Stimulated activated CD8-positive, alpha-beta memory T cell treated with anti-CD3 and anti-CD28 coated beads, Interleukin-4, amount 100 ng/mL, for 24 hours (primary cell): Measurements from ENCODE around the gene IGFBP5.

Source experiments
- DNase-seq: peaks from one replicate; pipeline ENCODE4 v3.0.0-alpha.2; 2020; ENCODE audit warnings: low read depth

IGFBP5 gene

GRCh38 chr2:216643986-216644659, 51.2 kb downstream of the IGFBP5 start:
- no peak for DNase-seq

GRCh38 chr2:216637472-216637871, 57.9 kb downstream of the IGFBP5 start:
- DNase-seq: no peak

DNA sequence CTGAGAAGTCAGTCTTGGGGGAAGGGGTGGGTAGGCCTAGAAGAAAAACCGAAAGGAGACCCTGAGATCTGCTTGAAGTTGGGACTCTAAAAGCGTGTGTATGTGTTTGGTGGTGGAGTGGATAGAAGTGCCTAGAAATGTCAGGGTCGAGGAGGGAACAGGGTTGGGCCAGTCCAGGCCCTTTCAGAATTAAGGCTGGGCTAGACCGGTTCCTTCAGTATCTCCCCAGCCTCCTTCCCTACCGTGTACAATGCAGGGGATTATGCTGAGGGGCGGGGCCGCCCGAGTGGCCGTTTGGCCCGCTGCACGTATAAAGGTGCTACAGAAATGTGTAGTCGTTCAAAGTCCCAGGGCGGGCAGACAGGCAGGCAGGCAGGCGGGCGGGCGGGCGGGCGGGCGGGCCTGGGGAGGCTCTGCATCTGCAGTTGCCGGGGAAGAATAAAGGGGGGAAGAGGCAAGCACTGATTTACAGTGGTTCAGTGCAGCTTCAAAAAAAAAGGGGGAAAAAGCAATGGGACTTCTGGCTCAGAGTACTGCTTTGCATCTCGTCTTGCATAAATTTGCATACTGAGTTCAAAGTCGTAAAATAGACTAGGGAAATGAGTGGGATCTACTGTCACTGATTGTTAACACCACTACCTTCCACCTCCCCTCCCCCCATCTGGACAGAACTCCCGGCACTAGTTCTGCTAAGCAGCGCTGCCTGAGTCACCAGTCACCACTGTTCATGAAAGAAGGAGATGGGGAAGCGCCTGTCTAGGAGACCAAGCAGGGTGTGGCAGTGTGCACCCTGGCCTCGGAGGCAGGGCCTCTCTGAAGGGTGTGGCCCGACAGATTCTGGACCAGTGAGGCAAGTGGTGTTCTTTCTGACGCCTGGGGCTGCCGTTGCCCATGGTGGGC, 58.5 kb downstream of the IGFBP5 start:
- DNase-seq: no peak

DNA sequence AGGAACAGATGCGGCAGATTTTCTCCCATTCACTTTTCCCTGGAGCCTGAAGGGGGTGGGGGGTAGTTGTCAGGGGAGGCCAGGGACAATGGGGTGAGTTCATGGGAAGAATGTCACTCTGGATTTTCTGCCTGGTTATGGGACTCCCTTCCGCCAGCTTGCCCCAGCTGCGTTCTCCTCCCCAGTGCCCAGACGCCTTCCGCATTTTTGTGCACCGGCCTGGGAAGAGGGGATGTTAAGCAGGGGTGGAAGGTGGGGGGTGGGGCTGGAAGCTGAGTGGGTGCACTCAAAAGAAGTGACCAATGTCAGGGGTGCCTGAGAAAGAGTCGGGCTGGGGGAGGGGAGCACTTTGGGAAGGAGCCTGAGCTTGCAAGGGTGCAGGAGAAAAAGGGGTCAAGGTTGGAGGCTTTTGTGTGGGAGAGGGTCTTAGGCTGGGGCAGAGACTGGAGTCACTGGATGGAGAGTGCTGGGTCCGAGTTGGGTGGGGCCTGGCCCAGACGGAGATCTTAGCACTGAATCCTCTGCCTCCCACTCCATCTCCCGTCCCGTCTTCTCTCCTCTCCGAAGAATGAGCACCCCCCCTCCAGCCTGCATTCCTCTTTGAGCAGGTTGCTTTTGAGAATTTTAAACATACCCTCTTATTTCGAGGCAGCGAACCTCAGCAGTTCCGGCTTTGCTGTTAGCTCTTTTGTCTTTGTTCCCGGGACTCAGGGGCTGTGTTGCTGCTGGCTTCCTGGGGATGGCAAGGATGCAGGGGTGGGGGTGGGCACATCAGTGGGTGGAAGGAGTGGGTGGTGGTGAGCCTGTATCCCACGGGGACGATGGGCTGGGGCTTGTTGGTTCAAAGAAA, 59.4 kb downstream of the IGFBP5 start:
- DNase-seq: no peak

GRCh38 chr2:216635171-216635570, 60.2 kb downstream of the IGFBP5 start:
- no peak for DNase-seq

DNA sequence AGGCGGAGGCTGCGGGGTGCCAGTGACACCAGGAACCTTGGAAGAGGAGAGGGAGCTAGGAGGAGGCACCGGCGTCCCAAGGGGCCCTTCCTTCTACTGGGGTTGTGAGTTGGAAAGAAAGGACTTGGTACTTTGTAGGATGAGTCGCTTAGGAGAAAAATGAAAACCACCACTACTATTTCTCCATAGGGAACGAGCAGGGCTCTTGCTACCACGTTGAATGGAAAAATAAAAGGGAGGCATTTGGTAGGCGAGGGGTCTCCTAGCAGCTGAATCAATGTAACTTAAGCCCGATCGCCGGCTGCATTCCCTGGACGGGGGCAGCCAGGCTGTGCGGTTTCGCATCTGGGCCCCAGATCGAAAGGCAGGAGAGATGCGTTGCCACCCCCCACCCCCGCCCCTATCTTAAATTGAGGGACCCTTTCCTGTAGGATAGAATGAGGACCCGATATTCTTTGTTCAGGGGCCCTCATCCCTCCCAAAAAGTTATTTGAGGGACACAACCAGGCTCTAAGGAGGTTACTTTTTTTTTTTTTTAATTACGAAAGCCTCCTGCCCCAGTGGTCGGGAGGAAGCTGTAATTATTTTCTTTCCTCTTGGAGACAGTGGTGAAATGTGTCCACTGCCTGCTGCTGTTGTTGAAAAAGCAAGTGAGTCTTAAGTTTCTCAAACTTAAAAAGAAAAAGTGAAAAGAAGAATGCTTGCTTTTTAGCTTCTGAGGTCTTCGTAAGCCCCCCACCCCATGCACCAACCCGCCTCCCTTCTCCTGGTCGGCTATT, 60.8 kb downstream of the IGFBP5 start:
- no peak for DNase-seq

DNA sequence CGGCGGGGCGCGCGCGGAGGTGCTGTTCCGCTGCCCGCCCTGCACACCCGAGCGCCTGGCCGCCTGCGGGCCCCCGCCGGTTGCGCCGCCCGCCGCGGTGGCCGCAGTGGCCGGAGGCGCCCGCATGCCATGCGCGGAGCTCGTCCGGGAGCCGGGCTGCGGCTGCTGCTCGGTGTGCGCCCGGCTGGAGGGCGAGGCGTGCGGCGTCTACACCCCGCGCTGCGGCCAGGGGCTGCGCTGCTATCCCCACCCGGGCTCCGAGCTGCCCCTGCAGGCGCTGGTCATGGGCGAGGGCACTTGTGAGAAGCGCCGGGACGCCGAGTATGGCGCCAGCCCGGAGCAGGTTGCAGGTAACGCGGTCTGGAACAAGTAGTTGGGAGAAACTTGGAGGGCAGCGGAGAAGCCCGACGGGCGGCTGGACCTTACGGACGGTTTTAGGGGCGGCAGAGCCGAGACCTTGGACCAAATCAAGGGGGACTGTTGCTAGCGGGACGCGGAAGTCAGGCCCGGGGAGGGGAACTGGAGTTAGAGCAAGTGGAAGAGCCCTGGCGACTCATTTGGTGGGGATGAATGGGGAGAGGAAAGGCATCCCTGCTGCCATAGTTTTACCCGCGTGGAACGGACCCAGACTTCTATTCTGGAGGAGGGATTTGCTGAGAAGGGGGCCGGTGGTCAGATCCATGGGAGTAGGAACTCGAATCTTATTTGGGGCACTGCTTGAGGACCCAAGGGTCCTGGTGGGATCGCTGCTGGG, 61.6 kb downstream of the IGFBP5 start:
- no peak for DNase-seq

DNA sequence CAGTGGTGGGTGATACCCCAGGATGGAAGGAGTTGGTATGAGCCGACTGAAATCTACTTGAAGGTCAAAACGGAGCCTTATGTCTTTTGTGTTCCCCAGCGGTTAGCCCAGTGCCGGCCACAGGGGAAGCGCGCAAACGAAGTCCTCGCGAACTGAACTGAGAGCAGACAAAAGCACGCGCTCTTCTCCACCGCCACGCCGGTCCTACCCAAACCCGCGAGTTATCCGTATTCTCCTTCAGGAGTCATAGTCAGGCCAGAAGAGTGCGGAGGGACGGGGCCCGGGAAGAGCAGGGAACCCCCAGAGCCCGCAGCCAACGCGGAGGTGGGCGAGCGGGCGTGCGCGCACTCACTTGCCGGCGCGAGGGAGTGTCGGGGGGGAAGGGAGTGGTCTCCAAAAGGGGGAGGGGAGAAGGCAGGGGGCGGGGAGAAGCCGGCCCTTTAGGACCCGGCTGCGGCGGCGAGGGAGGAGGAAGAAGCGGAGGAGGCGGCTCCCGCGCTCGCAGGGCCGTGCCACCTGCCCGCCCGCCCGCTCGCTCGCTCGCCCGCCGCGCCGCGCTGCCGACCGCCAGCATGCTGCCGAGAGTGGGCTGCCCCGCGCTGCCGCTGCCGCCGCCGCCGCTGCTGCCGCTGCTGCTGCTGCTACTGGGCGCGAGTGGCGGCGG, 62.3 kb downstream of the IGFBP5 start, which contains the start of gene IGFBP2:
TSS of gene IGFBP2 (plus strand) at position 469 of the 664 bp plus-strand sequence. CDS start at position 573, 104 bp downstream.
- peak; percentile 15 for DNase-seq

DNA sequence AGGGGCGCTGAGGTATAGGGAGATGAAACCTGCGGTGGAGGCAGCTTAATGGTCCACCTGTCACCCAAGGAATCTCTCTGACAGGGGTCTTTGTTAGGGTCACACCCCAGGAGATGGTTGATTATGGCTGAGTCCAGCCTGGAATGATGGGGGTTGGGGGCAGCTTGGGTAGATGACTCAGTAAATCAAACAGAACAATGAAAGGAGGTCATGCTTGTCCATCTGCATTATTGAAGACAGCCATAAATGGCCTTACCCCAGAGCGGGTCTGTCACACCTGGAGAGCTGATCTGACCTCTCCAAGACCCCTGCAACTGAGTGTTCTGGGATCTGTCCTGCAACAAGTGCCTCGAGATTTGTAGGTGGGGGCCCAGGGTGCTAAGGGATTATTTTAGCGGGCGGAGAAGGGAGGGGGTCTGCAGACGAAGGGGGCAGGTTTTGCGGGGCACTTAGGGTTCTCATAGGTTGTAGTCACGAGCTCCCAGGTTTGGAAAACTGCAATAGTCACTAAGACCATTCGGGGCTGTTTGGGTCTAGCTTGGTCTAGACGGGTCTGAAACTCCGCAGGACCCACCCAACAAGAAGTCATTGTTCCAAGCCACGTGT, 62.9 kb downstream of the IGFBP5 start:
- DNase-seq: no peak

- DNase-seq: no peak
These were observed 65.6 kb downstream of the IGFBP5 start for GRCh38 chr2:216629784-216630183.

GRCh38 chr2:216626875-216627245, 68.5 kb downstream of the IGFBP5 start:
- no peak for DNase-seq

DNA sequence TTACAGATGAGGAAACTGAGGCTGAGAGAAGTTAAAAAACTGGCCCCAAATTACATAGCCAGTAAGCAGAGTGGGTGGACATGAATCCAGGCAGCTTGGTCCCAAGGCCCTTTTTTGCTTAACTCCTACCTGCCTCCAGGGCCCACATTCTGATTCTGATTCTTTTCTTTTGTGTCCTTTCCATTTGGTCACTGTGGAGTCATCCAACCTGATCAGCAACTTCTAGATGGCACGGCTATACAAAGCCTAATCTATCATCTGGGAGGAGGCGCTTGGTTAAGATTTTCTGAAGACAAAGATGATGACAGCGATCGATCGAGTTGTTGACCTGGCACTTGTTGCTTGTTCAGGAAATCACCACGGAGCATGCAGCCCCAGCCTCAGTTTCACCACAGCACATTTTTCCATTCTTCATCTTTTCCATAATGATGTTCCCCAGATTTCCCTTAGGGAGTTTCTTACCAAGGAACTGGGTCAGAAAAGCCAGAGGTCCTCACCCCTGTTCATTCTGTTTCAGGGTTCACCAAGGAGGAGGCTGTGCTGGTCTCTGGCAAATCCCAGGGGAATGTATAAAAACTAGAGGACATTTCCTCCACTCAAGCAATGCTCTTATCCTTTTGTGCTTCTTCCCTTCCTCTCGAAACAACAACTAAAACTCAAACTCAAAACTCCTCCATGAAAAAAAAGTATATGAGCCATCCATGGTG, 69.0 kb downstream of the IGFBP5 start:
- DNase-seq: no peak

DNA sequence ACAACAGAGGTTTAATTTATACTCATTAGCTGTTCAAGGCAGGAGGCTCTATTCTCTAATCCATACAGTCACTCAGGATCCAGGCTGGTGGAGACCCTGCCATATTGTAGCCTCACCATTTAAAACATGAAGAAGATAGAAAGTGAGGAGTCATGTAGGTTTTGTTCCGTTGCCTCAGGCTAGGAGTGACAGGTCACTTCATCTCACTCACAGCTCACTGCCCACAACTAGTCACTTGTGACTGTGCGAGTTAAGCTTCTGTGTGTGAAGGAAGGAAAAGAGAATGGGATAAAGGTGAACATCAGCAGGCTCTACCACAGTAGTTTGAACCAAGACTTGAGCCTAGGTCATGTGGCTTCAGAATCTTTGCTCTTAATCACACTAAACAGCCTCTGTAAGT, 71.1 kb downstream of the IGFBP5 start:
- no peak for DNase-seq

DNA sequence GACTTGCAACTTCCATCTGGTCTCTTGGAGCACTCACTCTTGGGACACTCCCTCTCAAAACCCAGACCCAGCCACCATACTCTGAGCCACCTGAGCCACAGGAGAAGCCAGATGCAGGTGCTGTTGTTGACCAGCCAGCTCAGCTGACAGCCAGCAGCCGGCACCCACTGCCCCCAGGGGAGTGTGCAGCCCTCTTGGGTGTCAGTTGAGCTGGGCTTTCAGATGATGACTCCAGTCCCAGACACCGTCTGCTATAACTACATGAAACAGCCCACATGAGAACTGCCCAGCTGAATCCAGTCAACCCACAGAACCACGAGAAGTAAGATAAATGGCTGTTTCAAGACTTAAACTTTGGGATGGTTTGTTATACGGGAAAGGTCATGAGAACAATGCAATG, 72.8 kb downstream of the IGFBP5 start:
- DNase-seq: no peak
